Adipocyte (in vitro differentiated cells): ENCODE data around the gene AGO3.

Experiments used
- DNase-seq: peaks from one replicate; pipeline ENCODE4 v3.0.0-alpha.2; 2015; ENCODE audit warnings: low read depth
- H3K27me3 ChIP-seq: replicated peaks from 2 replicates; pipeline ENCODE4 v1.7.0; 2013; ENCODE audit warnings: mild to moderate bottlenecking, low read length, moderate library complexity; ENCODE audit not compliant: control insufficient read depth, insufficient read depth
- H3K36me3 ChIP-seq: 2 replicates; pipeline ENCODE4 v1.7.0; 2013; ENCODE audit warnings: low read length, mild to moderate bottlenecking, moderate library complexity; ENCODE audit not compliant: control insufficient read depth, insufficient read depth, severe bottlenecking
- H3K4me1 ChIP-seq: 2 replicates; pipeline ENCODE4 v1.7.0; 2013; ENCODE audit warnings: mild to moderate bottlenecking, low read length, moderate library complexity; ENCODE audit not compliant: control insufficient read depth, insufficient read depth
- H3K4me3 ChIP-seq: 2 replicates; pipeline ENCODE4 v1.7.0; 2013; ENCODE audit warnings: mild to moderate bottlenecking, low read length, moderate library complexity
- H3K9ac ChIP-seq: 2 replicates; pipeline ENCODE4 v1.7.0; 2013; ENCODE audit warnings: mild to moderate bottlenecking, low read length, moderate library complexity
- H3K9me3 ChIP-seq: 2 replicates; pipeline ENCODE4 v1.7.0; 2013; ENCODE audit warnings: mild to moderate bottlenecking, low read length, moderate library complexity; ENCODE audit not compliant: control insufficient read depth

AGO3 gene

GRCh38 chr1:35930593-35931445 is at the start of gene AGO3:
Gene AGO3 (plus strand): TSS chr1:35931105. CDS start chr1:35931427, 322 bp downstream.
- no peaks in the 10 kb centered on the region for H3K36me3 ChIP-seq
- DNase-seq: peak; percentile 88
- no peaks in the 10 kb centered on the region for H3K9me3 ChIP-seq
- no peaks in the 10 kb centered on the region for H3K27me3 ChIP-seq
- peak within 1 kb of the TSS; percentile 97 for H3K4me3 ChIP-seq
- H3K4me1 ChIP-seq: peaks cover 31% of the 10 kb centered on the region
- peak within 1 kb of the TSS; percentile 95 for H3K9ac ChIP-seq

GRCh38 chr1:35881850-35882273 is 49.0 kb upstream of the AGO3 start:
- H3K4me1 ChIP-seq: peaks cover 3% of the 10 kb centered on the region
- H3K27me3 ChIP-seq: no peaks in the 10 kb centered on the region
- H3K4me3 ChIP-seq: no peak overlapping the region
- no peak overlapping the region for H3K9ac ChIP-seq
- no peaks in the 10 kb centered on the region for H3K36me3 ChIP-seq
- H3K9me3 ChIP-seq: no peaks in the 10 kb centered on the region
- DNase-seq: no peak

DNA sequence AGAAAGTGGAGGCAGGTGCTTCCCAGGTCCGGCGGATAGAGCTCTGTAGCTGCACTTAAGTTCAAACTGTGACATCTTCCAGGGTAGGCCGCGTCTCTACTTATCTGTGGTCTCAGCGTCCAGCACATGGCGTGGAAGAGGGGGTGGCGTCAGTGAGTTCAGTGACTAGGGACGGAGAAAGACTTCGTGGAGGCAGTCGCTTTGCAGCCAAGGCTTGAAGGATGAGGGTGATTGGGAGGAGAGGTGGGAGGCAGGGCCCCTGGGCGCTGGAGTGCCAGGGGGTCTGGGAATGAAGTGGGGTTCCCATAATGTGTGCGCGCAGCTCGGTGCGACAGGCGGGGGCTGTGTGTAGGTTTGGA is 48.3 kb upstream of the AGO3 start:
- H3K9me3 ChIP-seq: no peaks in the 10 kb centered on the region
- no peaks in the 10 kb centered on the region for H3K27me3 ChIP-seq
- H3K36me3 ChIP-seq: no peaks in the 10 kb centered on the region
- peaks cover 3% of the 10 kb centered on the region for H3K4me1 ChIP-seq
- DNase-seq: no peak
- H3K9ac ChIP-seq: peak overlapping the region; percentile 97
- peak overlapping the region; percentile 99 for H3K4me3 ChIP-seq

DNA sequence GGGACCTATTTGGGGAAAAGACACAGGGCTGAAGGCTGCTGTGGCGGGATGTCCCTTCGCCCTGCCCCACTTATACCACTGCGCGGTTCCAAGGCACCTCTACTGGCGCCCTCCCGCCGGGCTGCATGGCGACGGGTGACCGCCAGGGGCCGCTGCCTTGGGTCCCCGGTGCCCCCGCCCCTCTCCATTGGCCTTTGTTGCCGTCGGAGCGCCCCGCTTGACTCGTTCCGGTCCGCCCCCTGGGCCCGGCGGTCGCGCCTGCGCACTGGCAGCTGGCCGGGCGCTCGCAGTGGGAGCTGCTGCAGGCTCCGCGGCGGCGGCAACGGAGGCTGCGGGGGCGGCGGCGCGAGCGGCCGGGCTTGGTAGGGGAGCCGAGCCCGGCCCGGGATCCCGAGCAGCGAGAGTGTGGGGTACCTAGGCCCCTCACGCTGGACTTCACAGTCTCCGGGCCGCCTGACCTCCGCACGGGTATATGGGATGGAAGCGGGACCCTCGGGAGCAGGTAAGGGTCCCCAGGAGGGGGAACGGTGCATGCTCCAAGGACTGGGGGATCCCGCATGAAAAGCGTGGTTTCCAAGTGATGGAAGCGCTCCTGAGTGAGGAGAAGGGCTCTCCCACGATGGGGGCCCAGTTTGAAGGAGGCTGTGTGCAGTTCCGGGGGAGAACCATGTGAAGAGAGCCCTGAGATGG is 47.8 kb upstream of the AGO3 start, which contains the start of gene AGO1:
TSS of gene AGO1 (plus strand) at position 265 of the 690 bp plus-strand sequence. CDS start at position 478, 213 bp downstream.
- peaks cover 3% of the 10 kb centered on the region for H3K4me1 ChIP-seq
- no peaks in the 10 kb centered on the region for H3K36me3 ChIP-seq
- no peaks in the 10 kb centered on the region for H3K9me3 ChIP-seq
- H3K9ac ChIP-seq: peak within 1 kb of the TSS; percentile 97
- no peaks in the 10 kb centered on the region for H3K27me3 ChIP-seq
- peak within 1 kb of the TSS; percentile 99 for H3K4me3 ChIP-seq
- peak; percentile 98 for DNase-seq

GRCh38 chr1:35883635-35884101 is 47.2 kb upstream of the AGO3 start:
- Histone ChIP-seq H3K36me3 (peaks cover 4% of the 10 kb centered on the region), H3K4me3 (peak overlapping the region; percentile 99), H3K9me3 (no peaks in the 10 kb centered on the region), H3K4me1 (peaks cover 3% of the 10 kb centered on the region), H3K9ac (peak overlapping the region; percentile 97), H3K27me3 (no peaks in the 10 kb centered on the region)
- DNase-seq: peak; percentile 49

- no peak overlapping the region for H3K4me3 ChIP-seq
- DNase-seq: no peak
Measured at GRCh38 chr1:35884934-35885333, 46.0 kb upstream of the AGO3 start.

GRCh38 chr1:35885961-35886558 is 44.8 kb upstream of the AGO3 start:
- DNase-seq: peak; percentile 15
- no peaks in the 10 kb centered on the region for H3K9me3 ChIP-seq
- no peaks in the 10 kb centered on the region for H3K27me3 ChIP-seq
- no peak overlapping the region for H3K9ac ChIP-seq
- peaks cover 21% of the 10 kb centered on the region for H3K36me3 ChIP-seq
- no peak overlapping the region for H3K4me3 ChIP-seq
- peaks cover 3% of the 10 kb centered on the region for H3K4me1 ChIP-seq

More at GRCh38 chr1:35884934-35885333, 46.0 kb upstream of the AGO3 start:
- Histone ChIP-seq H3K27me3 (no peaks in the 10 kb centered on the region), H3K9ac (no peak overlapping the region), H3K36me3 (peaks cover 11% of the 10 kb centered on the region), H3K4me1 (peaks cover 3% of the 10 kb centered on the region), H3K9me3 (no peaks in the 10 kb centered on the region)

DNA sequence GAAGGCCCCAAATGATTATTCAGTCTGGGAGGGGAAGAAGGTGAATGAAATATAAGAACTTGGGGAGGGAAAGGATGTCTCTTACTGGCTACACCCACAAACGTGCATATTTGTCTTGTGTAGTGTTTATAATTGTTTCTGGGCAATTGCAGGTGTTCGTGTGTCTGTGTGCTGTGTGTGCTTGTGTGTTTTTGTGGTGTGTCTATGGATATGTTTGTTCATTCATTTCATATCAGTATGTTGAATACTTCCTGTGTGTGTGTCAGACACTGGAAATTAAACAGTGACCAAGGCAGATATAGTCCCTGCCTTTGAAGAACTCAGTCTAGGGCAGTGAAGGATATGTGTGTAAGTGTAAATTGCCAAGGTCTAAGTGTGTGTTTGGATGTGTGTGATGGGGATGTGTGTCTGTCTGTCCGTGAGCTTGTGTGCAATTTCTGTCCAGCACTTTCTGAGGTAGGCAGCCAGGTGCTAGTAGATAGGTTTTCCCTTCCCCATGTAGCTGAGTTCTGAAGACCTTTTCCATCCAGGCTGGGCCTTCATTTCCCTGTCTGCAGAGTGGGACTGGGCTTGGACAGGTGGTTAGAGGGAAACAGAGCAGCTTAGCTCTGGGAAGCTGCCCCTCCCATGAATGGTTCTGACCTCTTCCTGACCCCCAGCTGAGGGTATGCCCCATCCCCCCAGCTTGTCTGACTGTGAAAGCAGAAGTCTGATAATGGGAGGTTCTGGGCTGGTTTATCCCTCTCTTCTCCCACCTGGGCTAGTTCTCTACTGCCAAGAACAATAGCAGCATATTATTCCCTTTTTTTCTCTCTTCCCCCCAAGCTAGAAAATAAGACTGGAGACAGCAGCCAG is 44.1 kb upstream of the AGO3 start:
- no peak overlapping the region for H3K9ac ChIP-seq
- H3K4me1 ChIP-seq: peaks cover 3% of the 10 kb centered on the region
- no peaks in the 10 kb centered on the region for H3K27me3 ChIP-seq
- H3K36me3 ChIP-seq: peaks cover 21% of the 10 kb centered on the region
- no peak for DNase-seq
- no peaks in the 10 kb centered on the region for H3K9me3 ChIP-seq
- H3K4me3 ChIP-seq: no peak overlapping the region

DNA sequence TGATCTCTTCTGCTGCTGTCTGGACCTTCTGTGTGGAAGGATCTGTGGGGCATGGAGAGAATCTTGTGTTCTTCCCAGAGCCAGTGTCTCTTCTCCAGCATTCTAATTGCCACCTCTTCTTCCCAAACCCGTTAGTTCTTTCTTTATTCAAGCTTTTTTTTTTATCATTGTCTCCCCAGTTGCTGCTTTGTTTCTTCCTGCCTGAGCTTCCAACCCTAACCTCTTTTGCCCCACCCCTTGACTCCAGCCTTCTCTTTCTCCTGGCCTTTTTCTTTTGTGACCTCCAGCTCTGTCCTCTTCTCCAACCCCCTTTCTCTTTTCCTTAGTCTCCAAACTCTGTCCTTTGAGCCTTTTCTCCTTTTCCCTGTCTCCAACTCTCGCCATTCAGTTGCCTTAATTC is 43.4 kb upstream of the AGO3 start:
- Histone ChIP-seq H3K27me3 (no peaks in the 10 kb centered on the region), H3K4me1 (peaks cover 3% of the 10 kb centered on the region), H3K9ac (no peak overlapping the region), H3K9me3 (no peaks in the 10 kb centered on the region), H3K4me3 (no peak overlapping the region), H3K36me3 (peaks cover 28% of the 10 kb centered on the region)
- no peak for DNase-seq

DNA sequence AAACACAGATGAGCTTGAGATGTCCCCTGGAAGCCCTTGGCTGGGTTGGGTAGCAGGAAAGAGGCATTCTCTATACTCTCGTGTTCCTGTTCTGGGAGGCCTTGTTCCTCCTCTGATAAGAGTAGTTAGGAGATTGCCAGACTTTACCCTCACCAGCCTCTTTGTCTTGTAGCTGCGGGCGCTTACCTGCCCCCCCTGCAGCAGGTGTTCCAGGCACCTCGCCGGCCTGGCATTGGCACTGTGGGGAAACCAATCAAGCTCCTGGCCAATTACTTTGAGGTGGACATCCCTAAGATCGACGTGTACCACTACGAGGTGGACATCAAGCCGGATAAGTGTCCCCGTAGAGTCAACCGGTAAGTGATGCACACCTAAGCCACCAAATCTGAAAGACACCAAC is 42.6 kb upstream of the AGO3 start:
- H3K9ac ChIP-seq: no peak overlapping the region
- H3K9me3 ChIP-seq: no peaks in the 10 kb centered on the region
- H3K4me3 ChIP-seq: no peak overlapping the region
- H3K36me3 ChIP-seq: peaks cover 35% of the 10 kb centered on the region
- H3K27me3 ChIP-seq: no peaks in the 10 kb centered on the region
- DNase-seq: no peak
- H3K4me1 ChIP-seq: no peaks in the 10 kb centered on the region
